DMS114 treated with DMSO at 0.1 percent for 48 hours (cell line): ENCODE measurements around the gene SEPTIN10.
"Not testable (repeated sequence)": the region's sequence is repeated elsewhere in the genome, so short reads cannot be mapped to it uniquely, and the experiment has no call there.

Source experiments
- DNase-seq: peaks from one replicate; lab custom pipeline; 2025; ENCODE audit not compliant: unreplicated experiment; lab: John Stamatoyannopoulos, UW

Gene SEPTIN10

DNA sequence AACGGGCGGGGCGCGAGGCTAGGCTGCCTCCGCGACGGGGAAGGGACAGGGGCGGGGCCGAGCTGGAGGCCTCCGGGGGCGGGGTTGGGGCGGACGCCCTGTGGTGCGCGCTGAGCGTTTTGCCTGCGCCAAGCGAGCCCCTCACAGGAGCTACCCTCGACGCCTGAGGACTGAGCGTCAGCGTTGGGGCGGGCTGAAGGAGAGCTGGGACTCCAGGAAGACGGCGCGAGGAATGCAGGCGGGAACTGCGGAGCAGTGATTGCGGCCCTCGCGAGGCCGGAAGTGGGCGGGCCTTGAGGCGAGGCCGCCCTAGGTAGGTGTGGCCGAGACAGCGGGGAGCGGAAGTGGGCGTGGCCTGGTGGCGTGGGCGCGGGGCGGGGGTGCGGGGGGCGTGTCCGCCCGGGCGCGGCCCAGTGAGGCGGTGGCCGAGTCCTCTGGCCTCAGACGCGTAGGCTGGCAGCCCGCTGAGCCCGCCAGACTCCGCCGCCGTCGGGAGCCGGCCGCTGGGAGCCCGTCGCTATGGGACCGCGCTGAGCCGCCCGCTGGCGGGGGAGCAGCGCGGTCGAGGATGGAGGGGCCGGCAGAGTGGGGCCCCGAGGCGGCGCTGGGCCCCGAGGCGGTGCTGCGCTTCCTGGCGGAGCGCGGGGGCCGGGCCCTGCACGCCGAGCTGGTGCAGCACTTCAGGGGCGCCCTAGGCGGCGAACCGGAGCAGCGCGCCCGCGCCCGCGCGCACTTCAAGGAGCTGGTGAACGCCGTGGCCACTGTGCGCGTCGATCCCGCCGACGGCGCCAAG is at the start of gene SEPTIN10, which contains the start of gene SOWAHC:
Gene SEPTIN10 (minus strand): TSS at position 45 of the 793 bp plus-strand sequence. CDS start 139 bp downstream, outside the sequence.
Gene SOWAHC (plus strand): TSS at position 443 of the 793 bp plus-strand sequence. CDS start 126 bp downstream, at position 569.
- peak; percentile 87 for DNase-seq

DNA sequence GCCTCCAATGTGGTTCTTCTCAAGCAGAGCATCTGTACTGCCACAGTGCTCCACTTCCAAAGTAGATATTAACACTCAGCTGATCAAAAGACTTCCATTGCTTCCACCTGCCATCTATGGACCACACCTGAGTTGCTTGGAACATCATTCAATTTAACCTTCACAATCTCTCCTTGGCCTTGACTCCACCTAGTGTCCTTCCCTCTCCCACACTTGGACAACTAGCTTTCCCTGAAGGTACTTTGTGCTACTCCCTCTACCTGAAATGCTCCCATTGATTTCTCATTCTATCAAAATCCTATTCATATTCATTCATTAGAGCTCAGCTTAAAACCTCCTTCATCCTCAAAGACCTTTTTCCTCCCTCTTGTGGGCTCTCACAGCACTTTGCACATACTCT is 49.1 kb upstream of the SEPTIN10 start:
- DNase-seq: no peak

DNA sequence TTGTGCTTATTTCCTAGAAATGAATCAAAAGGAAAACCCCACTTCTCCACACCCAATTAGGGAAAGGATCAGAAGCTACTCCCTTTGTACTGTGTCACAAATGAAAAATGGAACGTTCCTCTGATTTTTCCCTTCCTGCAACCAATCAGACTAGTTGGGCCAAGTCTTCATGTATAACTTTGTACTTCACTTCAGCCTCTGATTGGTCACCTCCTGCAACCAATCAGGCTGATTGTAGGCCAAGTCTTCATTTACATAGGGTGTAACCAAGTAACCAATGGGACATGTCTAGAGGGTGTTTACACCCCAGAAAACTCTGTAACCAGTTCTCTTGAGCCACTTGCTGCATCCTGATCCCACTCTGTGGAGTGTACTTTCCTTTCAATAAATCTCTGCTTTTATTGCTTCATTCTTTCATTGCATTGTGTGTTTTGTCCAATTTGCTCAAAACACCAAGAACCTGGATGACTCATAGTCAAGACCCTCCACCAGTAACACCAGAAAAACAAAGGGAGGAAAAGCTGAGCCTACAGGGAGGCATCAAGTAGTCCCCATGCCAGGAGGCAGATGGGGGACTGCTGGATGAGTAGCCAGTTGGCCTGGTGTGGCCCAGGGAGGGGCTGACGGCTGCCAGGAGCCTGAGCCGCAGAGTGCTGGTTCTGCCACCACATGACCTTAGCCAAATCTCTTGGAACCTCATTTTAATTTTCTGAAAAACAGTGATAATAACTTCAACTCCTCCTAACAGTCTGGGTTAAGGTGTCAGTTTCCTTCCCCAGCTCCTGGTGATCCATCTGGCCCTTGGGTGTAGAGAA is 46.5 kb upstream of the SEPTIN10 start:
- DNase-seq: no peak

DNA sequence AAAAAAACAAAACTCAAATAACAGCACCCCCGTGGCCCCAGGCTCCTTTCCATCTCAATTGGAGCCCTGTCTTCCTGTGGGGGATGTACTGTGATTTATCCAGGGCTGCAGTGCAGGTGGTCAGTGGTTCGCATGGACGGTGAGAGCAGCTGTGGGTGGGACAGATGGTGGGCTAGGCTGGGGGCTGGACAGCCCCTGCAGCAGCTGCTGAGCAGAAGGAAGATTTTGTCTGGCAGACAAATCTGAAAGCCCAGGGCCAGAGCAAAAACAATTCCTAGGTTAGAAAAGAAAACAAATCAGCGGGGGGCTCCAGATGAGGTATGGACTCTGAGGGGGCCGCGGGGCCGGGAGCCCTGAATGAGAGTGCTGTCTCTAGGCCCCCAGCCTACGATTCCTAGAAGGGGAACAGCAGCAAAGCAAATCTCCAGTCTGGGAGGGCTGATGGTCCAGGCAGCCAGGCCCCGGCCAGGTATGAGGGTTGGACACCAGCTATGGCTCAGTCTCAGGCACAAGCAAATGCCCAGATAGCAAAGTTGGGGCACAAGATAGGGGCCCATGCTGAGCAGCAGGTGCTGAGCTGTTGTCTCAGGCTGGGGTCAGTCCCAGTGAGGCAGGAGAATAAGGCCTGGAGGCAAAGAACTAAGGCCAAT is 45.8 kb upstream of the SEPTIN10 start:
- no peak for DNase-seq

DNA sequence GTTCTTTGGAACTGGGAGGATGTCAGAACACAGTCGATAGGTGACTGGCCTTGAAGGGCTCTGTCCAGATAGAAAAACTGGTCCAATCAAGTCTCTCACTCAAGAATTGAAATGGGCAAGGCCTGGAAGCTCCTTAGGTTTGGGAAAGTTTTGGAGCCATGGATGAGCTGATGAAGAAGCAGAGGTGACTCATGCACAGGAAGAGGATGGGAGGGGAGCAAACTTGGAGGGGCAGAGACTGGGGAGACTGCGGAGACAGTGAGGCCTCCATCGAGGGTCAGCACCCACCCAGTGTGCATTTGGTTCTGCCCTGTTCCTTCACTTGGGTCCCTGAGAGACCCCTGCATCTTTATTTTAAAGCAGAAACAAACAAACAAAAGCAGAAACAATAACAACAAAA is 41.5 kb upstream of the SEPTIN10 start:
- no peak for DNase-seq

DNA sequence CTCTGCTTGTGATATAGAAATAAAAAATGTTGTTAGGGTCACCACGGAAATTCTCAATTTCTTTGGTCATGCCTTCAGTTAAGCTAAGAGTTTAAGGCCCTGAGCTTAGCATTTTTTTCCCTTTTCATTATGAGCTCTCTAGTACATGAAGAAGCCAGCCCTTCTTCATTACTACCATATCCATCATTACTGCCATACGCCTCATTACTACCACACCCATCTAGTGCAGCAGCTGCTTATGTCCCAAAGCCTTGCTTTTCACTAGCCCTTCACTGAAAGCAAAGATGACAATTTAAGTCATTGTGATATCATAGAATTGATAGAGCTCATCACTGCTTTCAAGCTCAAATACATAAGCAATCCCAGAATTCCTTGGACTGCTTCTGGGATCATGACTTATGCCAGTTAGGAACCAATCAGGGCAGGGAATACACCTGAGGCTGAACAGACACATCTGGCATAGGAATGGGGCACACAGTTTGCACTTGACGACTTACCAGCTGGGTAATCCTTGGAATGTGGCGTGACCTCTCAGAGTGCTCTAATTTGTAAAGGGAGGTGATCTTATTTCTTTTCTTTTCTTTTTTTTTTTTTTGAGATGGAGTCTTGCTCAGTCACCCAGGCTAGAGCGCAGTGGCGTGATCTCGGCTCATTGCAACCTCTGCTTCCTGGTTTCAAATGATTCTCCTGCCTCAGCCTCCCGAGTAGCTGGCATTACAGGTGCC is 40.7 kb upstream of the SEPTIN10 start:
- no peak for DNase-seq

DNA sequence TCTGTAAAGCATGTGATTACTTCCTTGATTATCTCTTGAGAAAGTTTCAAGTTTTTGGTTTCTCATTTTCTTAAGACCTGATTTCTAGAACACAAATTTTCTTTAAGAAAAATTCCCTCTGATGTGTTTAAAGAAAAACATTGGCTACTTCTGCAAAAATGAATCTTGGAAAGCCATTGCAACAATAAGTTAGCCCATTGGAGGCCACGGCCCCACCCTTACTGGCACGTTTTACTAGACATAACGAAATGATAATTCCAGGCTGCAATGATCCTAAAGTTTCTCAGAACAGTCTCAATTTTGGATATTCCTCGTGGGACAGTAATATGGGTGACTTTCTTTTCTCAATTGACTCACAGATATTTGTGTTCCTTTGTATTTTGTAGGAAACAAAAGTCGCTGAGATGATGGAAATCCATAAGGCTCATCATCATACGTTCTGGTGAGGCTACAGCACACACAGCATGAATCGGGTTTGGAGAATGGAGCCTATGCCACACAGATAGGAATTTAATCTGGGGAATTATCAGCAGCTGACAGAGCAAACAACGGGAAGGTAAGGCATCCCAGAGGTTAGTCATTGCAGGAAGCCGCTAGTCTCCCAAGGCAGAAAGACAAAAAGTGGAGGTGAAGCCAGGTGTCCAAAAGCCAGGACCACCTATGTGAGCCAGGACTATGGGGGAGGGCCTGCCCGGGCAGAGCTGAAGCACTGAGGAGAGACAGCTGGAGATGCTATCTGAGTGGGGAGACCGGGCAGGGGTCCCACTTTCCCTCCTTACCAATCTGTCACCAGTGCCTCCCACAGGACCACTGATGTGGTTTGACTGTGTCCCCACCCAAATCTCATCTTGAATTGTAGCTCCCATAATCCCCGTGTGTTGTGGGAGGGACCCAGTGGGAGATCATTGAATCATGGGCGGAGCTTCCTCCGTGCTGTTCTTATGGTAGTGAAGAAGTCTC is 36.2 kb upstream of the SEPTIN10 start:
- no peak for DNase-seq

DNA sequence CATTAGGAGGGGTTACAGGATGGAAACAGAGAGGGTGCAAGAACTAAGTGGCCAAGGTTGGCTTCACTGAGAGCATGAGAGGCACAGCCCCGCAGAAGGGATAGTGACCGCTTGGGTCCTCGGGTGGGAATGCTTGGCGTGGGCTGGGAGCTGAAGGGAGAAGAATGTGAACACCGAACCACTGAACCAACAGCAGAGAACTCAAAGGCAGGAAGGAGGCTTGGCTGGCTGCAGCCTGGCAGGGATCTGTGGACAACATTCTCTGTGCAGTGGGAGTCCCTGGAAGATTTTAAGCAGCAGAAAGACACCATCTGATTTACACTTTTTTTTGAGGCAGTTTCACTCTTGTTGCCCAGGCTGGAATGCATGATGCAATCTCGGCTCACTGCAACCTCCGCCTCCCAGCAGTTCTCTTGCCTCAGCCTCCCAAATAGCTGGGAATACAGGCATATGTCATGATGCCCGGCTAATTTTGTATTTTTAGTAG is 34.3 kb upstream of the SEPTIN10 start:
- no peak for DNase-seq

DNA sequence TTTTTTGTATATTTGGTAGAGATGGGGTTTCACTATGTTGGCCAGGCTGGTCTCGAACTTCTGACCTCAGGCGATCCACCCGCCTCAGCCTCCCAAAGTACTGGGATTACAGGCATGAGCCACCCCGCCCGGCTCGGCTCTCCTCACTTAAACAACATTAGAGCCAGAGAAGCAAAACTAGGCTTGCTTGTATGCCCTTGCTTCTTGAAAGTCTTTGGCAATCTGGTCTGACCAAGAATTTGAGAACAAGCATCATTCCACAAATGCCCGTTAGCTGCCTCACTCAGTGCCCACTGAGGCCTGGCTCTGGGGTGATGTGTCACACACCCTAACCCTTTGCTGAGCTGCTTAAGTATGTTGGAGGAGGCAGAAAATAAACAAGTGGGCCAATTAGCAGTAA is 33.9 kb upstream of the SEPTIN10 start:
- DNase-seq: no peak

DNA sequence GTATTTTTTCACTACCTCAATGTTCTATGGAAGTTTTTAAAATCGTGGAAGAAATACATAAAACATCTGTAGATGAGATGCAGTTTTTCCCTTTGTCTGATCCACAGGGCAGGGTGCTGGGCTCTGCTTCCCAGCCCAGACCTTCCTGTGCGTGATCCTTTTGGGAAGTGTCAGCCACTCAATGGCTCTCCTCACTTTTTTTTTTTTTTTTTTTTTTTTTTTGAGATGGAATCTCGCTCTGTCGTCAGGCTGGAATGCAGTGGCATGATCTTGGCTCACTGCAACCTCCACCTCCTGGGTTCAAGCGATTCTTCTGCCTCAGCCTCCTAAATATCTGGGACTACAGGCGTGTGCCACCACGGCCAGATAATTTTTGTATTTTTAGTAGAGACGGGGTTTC is 33.2 kb upstream of the SEPTIN10 start:
- no peak for DNase-seq

DNA sequence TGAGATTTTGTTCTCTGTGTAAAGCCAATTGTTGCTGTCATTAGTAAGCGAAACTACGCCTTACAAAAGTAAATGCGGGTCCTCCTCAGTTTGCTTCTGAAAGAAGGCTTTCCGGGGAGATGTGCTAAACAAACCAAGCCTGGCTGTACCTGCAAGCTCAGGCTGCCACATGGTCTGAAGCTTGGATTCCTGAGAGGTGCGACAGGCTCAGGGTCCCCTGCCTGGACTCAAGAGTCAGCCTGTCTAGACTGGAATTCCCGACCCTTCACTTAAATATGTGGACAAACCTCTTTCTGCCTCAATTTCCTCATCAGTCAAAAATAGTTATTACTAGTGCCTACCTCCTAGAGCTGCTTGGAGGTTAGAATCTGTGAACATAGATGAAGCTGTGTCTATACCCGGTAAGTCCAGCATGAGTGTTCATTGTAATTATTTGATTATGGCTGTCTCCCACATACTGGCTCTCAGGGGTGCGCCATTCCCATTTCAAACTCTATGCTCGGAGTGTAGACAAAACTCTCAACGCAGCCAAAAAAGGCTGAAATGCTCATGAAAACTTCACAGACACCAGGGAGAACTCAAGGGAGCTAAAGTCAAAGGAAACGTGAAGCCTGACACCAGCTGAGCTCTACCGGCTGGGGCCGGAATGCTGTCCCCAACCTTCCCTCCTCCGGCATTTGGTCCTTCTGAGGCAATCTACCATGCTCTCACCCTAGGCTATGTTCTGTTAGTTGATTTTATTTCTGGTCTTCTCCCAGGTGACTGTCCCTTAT is 31.8 kb upstream of the SEPTIN10 start:
- no peak for DNase-seq

DNA sequence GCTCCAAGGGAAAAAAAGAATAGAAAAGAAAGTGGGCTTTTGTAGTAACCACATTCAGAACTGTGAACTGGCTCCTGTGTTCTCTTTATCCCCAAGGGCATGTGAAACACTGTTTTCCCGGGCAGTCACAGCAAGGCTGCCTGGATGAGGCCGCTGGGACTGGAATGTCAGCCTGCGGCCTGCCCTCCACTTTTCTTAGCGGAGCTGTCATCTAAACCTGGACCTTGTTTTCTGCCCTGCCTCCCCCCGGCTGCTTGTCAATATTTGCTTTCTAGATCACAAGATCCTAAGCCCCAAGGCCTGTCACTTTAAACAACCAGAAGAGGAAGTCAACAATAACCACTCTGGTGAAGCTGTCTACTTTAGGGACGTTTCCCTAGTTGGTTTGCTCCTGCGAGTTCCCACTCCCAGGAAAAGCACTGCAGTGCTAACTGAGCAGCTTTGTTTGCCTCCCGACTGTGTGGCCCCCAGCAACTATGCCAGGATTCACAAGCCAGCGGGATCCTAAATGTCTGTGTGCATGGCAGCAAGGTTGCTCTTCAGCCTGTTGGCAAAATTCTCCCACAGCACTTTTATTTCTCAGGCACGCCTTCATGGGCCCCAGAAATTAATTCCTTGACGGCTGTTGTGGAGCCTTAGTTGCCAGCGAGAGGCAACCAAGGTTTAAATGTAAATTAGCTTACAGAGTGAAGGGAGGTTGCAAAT is 31.0 kb upstream of the SEPTIN10 start:
- no peak for DNase-seq

DNA sequence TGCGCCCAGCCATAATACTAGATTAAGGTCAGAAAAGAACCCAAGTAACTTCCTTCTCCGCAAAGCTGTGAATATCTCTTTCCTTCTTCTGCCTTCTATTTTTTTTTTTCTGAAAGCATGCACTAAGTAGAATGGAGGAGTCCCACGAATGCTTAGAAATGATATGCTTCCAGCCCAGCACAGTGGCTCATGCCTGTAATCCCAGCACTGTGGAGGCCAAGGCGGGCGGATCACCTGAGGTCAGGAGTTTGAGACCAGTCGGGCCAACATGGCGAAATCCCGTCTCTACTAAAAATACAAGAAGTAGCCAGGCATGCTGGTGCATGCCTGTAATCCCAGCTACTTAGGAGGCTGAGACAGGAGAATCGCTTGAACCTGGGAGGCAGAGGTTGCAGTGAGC is 26.2 kb upstream of the SEPTIN10 start:
- DNase-seq: not testable (repeated sequence)

DNA sequence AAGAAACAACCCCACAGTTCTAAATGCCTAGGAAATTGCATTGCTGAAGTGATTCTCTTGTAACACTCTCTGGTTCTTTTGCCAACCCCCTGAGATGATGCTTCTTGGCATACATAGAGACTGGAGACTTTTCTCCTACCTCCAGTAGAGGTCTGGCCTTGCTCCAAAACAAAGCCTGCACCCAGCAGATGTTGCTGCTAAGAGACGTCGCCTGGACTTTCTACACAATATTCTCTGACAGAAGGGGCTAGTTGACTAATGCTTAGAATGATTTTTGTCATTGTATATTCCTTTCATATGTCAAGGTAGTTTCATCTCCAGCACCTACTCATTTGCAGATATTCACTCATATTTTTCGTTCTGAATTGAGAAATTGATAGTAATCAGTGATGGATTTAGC is 25.0 kb upstream of the SEPTIN10 start:
- no peak for DNase-seq

DNA sequence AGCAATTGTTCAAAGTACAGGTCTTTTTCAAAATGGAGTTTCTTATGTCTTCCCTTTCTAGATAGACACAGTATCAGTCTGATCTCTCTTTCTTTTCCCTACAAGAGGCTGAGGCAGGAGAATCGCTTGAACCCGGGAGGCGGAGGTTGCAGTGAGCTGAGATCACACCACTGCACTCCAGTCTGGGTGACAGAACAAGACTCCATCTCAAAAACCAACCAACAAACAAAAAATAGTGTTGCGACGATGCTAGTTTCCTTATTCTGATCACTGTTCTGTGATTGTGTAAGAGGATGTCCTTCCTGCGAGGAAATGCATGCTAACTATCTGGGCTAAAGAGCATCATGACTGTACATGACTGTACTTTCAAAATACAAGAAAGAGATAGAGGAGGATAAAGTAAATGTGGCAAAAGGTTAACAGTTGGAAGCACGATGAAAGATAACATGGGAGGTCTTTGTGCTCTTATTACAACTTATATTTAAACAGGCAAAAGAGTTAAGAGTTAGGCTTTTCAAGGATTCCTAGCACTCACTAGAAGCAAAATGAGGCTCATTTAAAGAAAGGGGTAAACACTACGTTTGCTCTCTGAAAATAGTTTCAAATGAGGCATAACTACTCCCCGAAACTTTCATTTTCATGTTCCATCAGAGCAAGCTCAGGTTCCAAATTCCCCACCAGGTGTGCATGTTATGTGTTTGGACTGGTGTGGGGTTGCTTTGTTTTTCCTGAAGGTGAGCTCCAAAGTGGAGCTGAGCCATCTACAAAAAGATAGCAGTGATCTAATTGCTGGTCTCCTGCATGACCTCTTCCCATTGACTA is 24.2 kb upstream of the SEPTIN10 start:
- no peak for DNase-seq

DNA sequence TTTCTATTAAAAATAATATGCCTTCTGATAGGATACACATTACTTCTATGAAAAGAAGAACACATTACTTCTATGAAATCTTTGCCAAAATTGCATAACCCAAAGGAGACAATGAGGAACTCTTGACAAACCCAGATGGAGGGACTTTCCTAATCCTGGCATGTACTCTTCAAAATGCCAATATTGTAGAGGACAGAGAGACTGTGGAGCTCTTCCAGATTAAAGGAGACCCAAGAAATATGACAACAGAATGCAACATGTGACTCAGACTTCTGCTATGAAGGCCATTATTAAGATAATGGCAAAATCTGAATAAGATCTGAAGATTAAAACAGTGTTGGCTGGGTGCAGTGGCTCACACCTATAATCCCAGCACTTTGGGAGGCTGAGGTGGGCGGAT is 22.6 kb upstream of the SEPTIN10 start:
- DNase-seq: no peak
